IMR-90 (cell line): ENCODE measurements around the gene SLC8A1. TPM values are rescaled to one million over a fixed set of nuclear protein-coding genes. Genes with fewer than 3 reads are reported as not detected.

ENCODE experiments used
- ATAC-seq: fragments of 200-7000 bp; cut with Tn5 transposase; 2 replicates; pipeline ENCODE4 v1.9.1; 2020; ENCODE audit warnings: low read depth, mild to moderate bottlenecking, moderate library complexity
- BruUV-seq: library from RNA; stranded (reverse); fragments of 400-500 nt; replicated peaks from 2 replicates; lab custom pipeline; 2021; lab: Mats Ljungman, UMichigan
- CTCF ChIA-PET: fragments of 300-600 bp; formaldehyde crosslinking; extraction: SDS; loops from one replicate; lab custom pipeline; 2021; ENCODE audit warnings: antibody characterized with exemption; lab: Yijun Ruan, JAX
- POLR2A ChIA-PET: fragments of 300-600 bp; sonication (Branson Sonifier 250); formaldehyde crosslinking; loops from one replicate; lab custom pipeline; 2022; ENCODE audit warnings: antibody characterized with exemption; ENCODE audit not compliant: unreplicated experiment; lab: Charles Lee
- DNase-seq: peaks from one replicate; pipeline ENCODE4 v3.0.0; 2013
- H2AFZ ChIP-seq: replicated peaks from 2 replicates; pipeline ENCODE3; 2013; ENCODE audit warnings: low read length, mild to moderate bottlenecking; ENCODE audit not compliant: poor library complexity
- H2AK5ac ChIP-seq: 2 replicates; pipeline ENCODE4 v1.6.1; 2013; ENCODE audit warnings: low read depth, low read length, inconsistent platforms
- H2AK9ac ChIP-seq: replicated peaks from 2 replicates; pipeline ENCODE3; 2013; ENCODE audit warnings: mild to moderate bottlenecking, low read depth, low read length, moderate library complexity; ENCODE audit not compliant: poor library complexity
- H2BK120ac ChIP-seq: 2 replicates; pipeline ENCODE4 v1.6.1; 2013; ENCODE audit warnings: low read depth, low read length, inconsistent platforms
- H2BK15ac ChIP-seq: 3 replicates; pipeline ENCODE4 v1.6.1; 2013; ENCODE audit warnings: low read depth, low read length, inconsistent platforms
- H2BK20ac ChIP-seq: 2 replicates; pipeline ENCODE4 v1.6.1; 2013; ENCODE audit warnings: low read depth, mild to moderate bottlenecking, inconsistent platforms, low read length, moderate library complexity
- H2BK5ac ChIP-seq: 2 replicates; pipeline ENCODE4 v1.6.1; 2013; ENCODE audit warnings: mild to moderate bottlenecking, low read depth, low read length, inconsistent platforms; ENCODE audit not compliant: poor library complexity, severe bottlenecking
- H3K14ac ChIP-seq: replicated peaks from 2 replicates; pipeline ENCODE4 v1.6.1; 2013; ENCODE audit warnings: low read depth, low read length, inconsistent platforms
- H3K18ac ChIP-seq: 2 replicates; pipeline ENCODE4 v1.6.1; 2013; ENCODE audit warnings: low read depth, low read length, control low read depth
- H3K23ac ChIP-seq: 2 replicates; pipeline ENCODE4 v1.6.1; 2013; ENCODE audit warnings: low read depth, low read length, inconsistent platforms
- H3K27ac ChIP-seq: 2 replicates; pipeline ENCODE4 v1.5.1; 2013; ENCODE audit warnings: mild to moderate bottlenecking, control low read depth, low read length; ENCODE audit not compliant: insufficient read depth
- H3K27me3 ChIP-seq: 2 replicates; pipeline ENCODE4 v1.6.1; 2013; ENCODE audit warnings: low read length; ENCODE audit not compliant: control insufficient read depth, insufficient read depth
- H3K36me3 ChIP-seq: 2 replicates; pipeline ENCODE4 v1.6.1; 2013; ENCODE audit warnings: low read length, mixed read lengths; ENCODE audit not compliant: control insufficient read depth, insufficient read depth
- H3K4ac ChIP-seq: 2 replicates; pipeline ENCODE4 v1.6.1; 2013; ENCODE audit warnings: low read depth, low read length, inconsistent platforms
- H3K4me1 ChIP-seq: 2 replicates; pipeline ENCODE4 v1.6.1; 2013; ENCODE audit warnings: low read length, mixed read lengths; ENCODE audit not compliant: control insufficient read depth, insufficient read depth
- H3K4me2 ChIP-seq: 2 replicates; pipeline ENCODE4 v1.6.1; 2013; ENCODE audit warnings: low read depth, mild to moderate bottlenecking, control low read depth, low read length, moderate library complexity
- H3K4me3 ChIP-seq: 2 replicates; pipeline ENCODE4 v1.5.1; 2013; ENCODE audit warnings: low read depth, mild to moderate bottlenecking, control low read depth, low read length, moderate library complexity; ENCODE audit not compliant: insufficient read depth
- H3K56ac ChIP-seq: 2 replicates; pipeline ENCODE4 v1.6.1; 2013; ENCODE audit warnings: low read length, inconsistent platforms; ENCODE audit not compliant: insufficient read depth; ENCODE audit errors: extremely low read depth
- H3K79me1 ChIP-seq, 2 experiments: 2 replicates each; pipeline ENCODE4 v1.6.1; 2013; ENCODE audit warnings: low read length in 2 of 2, inconsistent platforms in 1 of 2, low read depth in 1 of 2
- H3K9ac ChIP-seq: 2 replicates; pipeline ENCODE4 v1.6.1; 2013; ENCODE audit warnings: low read depth, low read length, control low read depth
- H3K9me1 ChIP-seq: 2 replicates; pipeline ENCODE4 v1.6.1; 2013; ENCODE audit warnings: low read length, inconsistent platforms; ENCODE audit not compliant: insufficient read depth
- H3K9me3 ChIP-seq: 2 replicates; pipeline ENCODE4 v1.6.1; 2013; ENCODE audit warnings: low read length; ENCODE audit not compliant: control insufficient read depth, insufficient read depth
- H4K20me1 ChIP-seq: 2 replicates; pipeline ENCODE4 v1.6.1; 2013; ENCODE audit warnings: low read length, inconsistent platforms; ENCODE audit not compliant: insufficient read depth
- H4K5ac ChIP-seq: 2 replicates; pipeline ENCODE4 v1.6.1; 2013; ENCODE audit warnings: mild to moderate bottlenecking, low read depth, low read length, control low read depth
- H4K8ac ChIP-seq, 2 experiments: 2 replicates each; pipeline ENCODE4 v1.6.1; 2013; ENCODE audit warnings: low read depth in 2 of 2, low read length in 2 of 2, control low read depth in 1 of 2, inconsistent platforms in 1 of 2
- H4K91ac ChIP-seq: 2 replicates; pipeline ENCODE4 v1.6.1; 2013; ENCODE audit warnings: low read depth, low read length, inconsistent platforms; ENCODE audit not compliant: insufficient read depth
- BHLHE40 ChIP-seq: fragments of 150-350 bp; IDR thresholded peaks from 2 replicates; pipeline ENCODE4 v1.6.1; 2016; ENCODE audit warnings: mild to moderate bottlenecking, low read depth, low read length
- CEBPB ChIP-seq: IDR thresholded peaks from 2 replicates; pipeline ENCODE4 v1.6.1; 2012; ENCODE audit warnings: low read depth, low read length, improper control_type of control experiment
- CHD1 ChIP-seq: IDR thresholded peaks from 2 replicates; pipeline ENCODE4 v1.6.1; 2012; ENCODE audit warnings: low read depth, low read length, improper control_type of control experiment
- ELK1 ChIP-seq: fragments of 150-350 bp; IDR thresholded peaks from 2 replicates; pipeline ENCODE4 v1.6.1; 2016; ENCODE audit warnings: low read depth, mild to moderate bottlenecking, low read length, moderate library complexity, borderline replicate concordance
- MAFK ChIP-seq: IDR thresholded peaks from 2 replicates; pipeline ENCODE4 v1.6.1; 2012; ENCODE audit warnings: low read depth, low read length, improper control_type of control experiment
- MAZ ChIP-seq: IDR thresholded peaks from 2 replicates; pipeline ENCODE4 v1.6.1; 2012; ENCODE audit warnings: low read depth, mild to moderate bottlenecking, low read length, improper control_type of control experiment, moderate library complexity, borderline replicate concordance
- NFE2L2 ChIP-seq: fragments of 150-350 bp; IDR thresholded peaks from 2 replicates; pipeline ENCODE4 v1.6.1; 2016; ENCODE audit warnings: low read depth, mild to moderate bottlenecking, low read length
- POLR2A ChIP-seq: IDR thresholded peaks from 2 replicates; pipeline ENCODE4 v1.6.1; 2012; ENCODE audit warnings: mild to moderate bottlenecking, low read depth, low read length
- RCOR1 ChIP-seq: IDR thresholded peaks from 2 replicates; pipeline ENCODE4 v1.6.1; 2012; ENCODE audit warnings: mild to moderate bottlenecking, low read length, improper control_type of control experiment; ENCODE audit not compliant: insufficient replicate concordance
- RFX5 ChIP-seq: IDR thresholded peaks from 2 replicates; pipeline ENCODE4 v1.8.0; 2012; ENCODE audit warnings: low read depth, mild to moderate bottlenecking, low read length, moderate library complexity
- WGBS, 2 experiments: methylation state at CpG; one replicate each; pipeline versions ENCODE4 v1.1.5 to v1.1.7; 2013; ENCODE audit warnings: missing lambda C conversion rate in 2 of 2; ENCODE audit not compliant: insufficient read length in 1 of 2; ENCODE audit errors: extremely low coverage in 2 of 2; 5-methylcytosine and 5-hydroxymethylcytosine counted together
- dilution Hi-C: fragments of 300-500 bp; cut with HindIII; formaldehyde crosslinking; loops from one replicate; pipeline ENCODE4 v1.14.3; 2018; ENCODE audit warnings: low sequenced_read_pairs; ENCODE audit not compliant: unreplicated experiment
- in situ Hi-C: fragments of 300-500 bp; cut with MboI; formaldehyde crosslinking; loops from 3 replicates; pipeline ENCODE4 v1.14.3; 2019; ENCODE audit warnings: low sequenced_read_pairs, inconsistent platforms, mixed read lengths
- intact Hi-C: fragments of 100-400 bp; cut with micrococcal nuclease; formaldehyde crosslinking; loops from 2 replicates; pipeline ENCODE4 v1.10.0; 2022
- polyA plus RNA-seq, 3 experiments: library from polyadenylated mRNA; depleted of rRNA; stranded (reverse); fragments of >200 nt; gene quantifications; 2 replicates each; pipeline ENCODE4 v1.2.3, GENCODE V29; 2012; ENCODE audit warnings: low replicate concordance in 1 of 3
- total RNA-seq: library from RNA; depleted of rRNA; stranded (reverse); fragments of >200 nt; gene quantifications from 2 replicates; pipeline ENCODE4 v1.2.3, GENCODE V29; 2012

SLC8A1 gene
- total and polyA plus RNA-seq, 2 of the 4 experiments (the other 2 are of a cell fraction), result 7.7 to 57.0 TPM

- intact Hi-C loops (no loop called here), dilution Hi-C loops (no loop called here), in situ Hi-C loops (no loop called here)
- Histone ChIP-seq H2BK20ac (no peak overlapping the region), H3K23ac (no peak overlapping the region), H3K9ac (no peak overlapping the region), H2BK15ac (no peak overlapping the region), H3K56ac (no peak overlapping the region), H3K79me1 (no peaks in the 10 kb centered on the region), H4K20me1 (no peaks in the 10 kb centered on the region), H2BK120ac (no peak overlapping the region), H3K4me2 (no peak overlapping the region), H2AK9ac (no peak overlapping the region), H3K18ac (no peak overlapping the region), H4K5ac (no peak overlapping the region), H4K8ac (no peak overlapping the region), H3K4ac (no peak overlapping the region), H4K91ac (no peak overlapping the region), H3K4me3 (no peak overlapping the region), H3K27ac (no peak overlapping the region), H3K27me3 (no peaks in the 10 kb centered on the region), H2AK5ac (no peak overlapping the region), H2AFZ (no peak overlapping the region), H3K9me1 (peaks cover 3% of the 10 kb centered on the region; the same call in 1 of the 2 replicates), H2BK5ac (no peak overlapping the region), H3K14ac (no peak overlapping the region), H3K36me3 (no peaks in the 10 kb centered on the region), H3K9me3 (no peaks in the 10 kb centered on the region), H3K4me1 (peaks cover 4% of the 10 kb centered on the region)
- ATAC-seq (no peak), DNase-seq (no peak)
- ChIA-PET CTCF (interaction anchor here (0.7 to 1.0 kb wide), 3 partner anchors 25 to 562 kb away, joined by 3 read pairs; no protein-coding TSS in a partner anchor), POLR2A (interaction anchor here (0.6 kb wide), 1 partner anchor 715 kb away, joined by 4 read pairs; no protein-coding TSS in a partner anchor)
- BruUV-seq, result no TSS peak
- TF ChIP-seq MAZ (no peak), POLR2A (no peak), MAFK (no peak), RCOR1 (no peak), ELK1 (no peak), BHLHE40 (no peak), CHD1 (no peak), NFE2L2 (no peak), CEBPB (no peak), RFX5 (no peak)
- 17% methylated on average over 1 of the region's 8 CpGs; no CpG with 5 or more reads in 1 of the 2 experiments for WGBS, 2 experiments
Measured at GRCh38 chr2:40463112-40463511, 11.2 kb upstream of the SLC8A1 start.
